GM15510 (cell line): ENCODE data around the gene RHD.
"Not testable (repeated sequence)": the region's sequence is repeated elsewhere in the genome, so short reads cannot be mapped to it uniquely, and the experiment has no call there.

Source experiments
- POLR2A ChIP-seq: IDR thresholded peaks from 3 replicates; pipeline ENCODE4 v1.6.1; 2011; ENCODE audit warnings: borderline replicate concordance; ENCODE audit not compliant: insufficient read length; ENCODE audit errors: extremely low read depth

The RHD gene

DNA sequence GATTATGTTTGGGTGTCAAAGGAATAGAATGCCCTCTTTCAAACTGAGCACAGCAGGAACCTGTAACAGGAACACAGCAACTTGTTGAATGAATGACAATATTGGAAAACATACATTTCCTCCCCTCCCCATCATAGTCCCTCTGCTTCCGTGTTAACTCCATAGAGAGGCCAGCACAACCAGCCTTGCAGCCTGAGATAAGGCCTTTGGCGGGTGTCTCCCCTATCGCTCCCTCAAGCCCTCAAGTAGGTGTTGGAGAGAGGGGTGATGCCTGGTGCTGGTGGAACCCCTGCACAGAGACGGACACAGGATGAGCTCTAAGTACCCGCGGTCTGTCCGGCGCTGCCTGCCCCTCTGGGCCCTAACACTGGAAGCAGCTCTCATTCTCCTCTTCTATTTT is at the start of gene RHD:
TSS of gene RHD (plus strand) at position 272 of the 400 bp plus-strand sequence. CDS start at position 311, 39 bp downstream.
- TF ChIP-seq POLR2A = not testable (repeated sequence)

DNA sequence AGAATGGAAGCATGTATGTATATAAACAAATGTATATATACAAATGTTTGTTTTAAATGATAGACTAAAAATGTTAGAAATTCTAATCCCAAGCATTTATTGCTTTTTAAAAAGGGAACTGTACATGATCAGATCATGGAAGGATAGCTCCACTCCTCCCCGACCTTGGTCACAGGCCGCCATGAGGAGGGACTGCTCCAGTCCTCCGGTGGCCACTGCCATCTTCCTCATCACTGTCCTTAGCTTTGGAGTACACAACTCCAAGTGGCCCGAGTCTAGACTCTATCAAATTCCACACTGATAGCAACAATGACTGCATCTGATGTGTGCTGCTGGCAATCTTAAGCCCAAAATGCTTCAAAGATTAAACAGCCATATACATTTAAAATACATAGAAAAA is 49.7 kb upstream of the RHD start:
- TF ChIP-seq POLR2A = no peak

DNA sequence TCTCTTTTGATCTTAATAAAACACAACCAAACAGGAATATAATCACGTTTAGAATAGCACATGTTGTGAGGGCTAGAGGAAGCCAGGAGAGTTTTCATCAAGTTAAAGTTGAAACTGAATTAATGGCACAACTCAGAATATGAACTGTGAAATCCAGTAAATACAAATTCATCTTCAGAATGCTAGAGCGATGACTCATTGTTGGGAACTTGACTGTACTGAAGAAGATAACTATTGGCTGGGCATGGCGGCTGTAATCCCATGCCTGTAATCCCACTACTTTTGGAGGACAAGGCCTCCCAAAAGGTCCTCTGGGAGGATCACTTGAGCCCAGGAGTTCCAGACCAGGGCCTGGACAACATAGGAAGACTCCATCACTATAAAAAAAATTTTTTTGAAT is 48.8 kb upstream of the RHD start:
- no peak for TF ChIP-seq POLR2A

DNA sequence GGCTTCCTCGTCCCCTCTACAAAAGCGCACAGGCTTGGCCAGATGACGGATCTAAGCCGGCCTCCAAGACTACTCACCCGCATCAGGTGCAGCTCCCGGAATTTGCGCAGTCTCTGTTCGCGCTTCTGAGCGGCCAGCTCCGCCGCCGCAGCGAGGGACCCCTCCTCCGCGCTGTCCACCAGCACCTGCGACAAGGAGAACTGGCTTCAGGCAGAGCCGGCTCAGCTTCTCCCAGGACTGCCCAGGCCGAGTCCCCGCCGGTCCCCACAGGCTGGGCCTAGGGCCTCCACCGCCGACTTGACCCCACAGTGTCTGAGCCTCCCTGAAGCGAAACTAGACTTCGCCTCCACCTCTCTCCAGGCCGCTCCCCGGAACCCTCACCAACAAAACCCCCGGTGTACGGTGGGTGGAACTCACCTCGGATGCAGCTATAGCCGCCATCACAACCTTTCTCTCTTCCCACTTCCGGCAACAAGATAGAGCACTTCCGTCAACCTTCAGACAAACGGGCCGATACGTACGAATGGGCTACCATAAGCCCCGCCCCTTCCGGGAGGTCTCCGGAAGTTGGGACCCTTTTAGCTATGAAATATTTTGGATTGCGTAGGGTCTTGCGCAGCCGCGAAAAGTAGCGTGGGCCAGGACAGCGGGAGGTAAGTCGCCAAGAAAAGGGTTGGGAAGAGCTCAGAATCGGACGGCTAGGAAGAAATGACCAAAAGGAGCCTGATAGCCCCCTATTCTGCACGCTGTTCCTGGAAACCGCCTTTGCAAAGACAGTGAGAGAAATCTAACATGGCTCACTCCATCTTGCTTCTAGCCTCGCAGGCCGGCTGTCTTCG is 40.1 kb upstream of the RHD start, which contains the start of gene SYF2:
TSS of gene SYF2 (minus strand) at position 476 of the 839 bp plus-strand sequence. CDS start at position 441, 35 bp downstream.
- peak; percentile 62 for TF ChIP-seq POLR2A

DNA sequence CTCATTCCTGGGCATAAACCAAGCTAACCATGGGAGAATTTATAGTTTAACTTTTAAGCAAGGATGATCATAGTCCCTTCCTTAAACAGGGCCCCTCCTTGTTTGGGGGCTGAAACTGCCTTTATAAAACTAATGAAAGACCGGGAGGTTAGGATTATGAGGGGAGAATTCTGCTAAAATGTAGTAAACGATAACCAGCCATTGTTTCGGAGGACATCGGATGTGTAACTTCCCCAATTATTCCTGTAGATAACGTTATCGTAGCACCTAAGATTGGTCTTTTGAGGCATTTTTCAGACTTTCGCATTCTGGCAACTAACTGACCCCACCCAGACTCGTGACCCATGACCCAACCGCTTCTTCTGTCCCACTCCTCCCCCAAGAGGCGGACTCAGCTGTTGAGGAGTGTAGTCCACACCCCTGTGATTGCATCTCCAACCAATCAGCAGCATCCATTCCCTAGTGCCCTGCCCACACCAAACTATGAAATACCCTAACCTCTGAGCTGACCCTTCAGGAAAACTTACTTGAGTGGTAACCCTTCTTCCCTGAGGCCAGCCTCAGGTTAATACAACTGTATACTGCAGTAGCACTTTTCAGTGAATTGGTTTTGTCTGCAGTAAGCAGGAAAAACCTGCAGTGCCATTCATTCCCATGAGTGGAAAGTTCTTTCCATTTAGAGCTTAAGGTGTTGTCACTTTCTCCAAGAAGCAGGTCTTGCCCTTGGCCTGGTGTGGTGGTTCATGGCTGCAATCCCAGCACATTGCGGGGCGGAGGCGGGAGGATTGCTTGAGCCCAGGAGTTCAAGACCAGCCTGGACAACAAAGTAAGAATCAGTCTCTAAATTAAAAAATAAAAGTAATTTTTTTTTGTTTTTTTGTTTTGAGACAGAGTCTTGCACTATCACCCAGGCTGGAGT is 39.2 kb upstream of the RHD start:
- peak; percentile 40 for TF ChIP-seq POLR2A

DNA sequence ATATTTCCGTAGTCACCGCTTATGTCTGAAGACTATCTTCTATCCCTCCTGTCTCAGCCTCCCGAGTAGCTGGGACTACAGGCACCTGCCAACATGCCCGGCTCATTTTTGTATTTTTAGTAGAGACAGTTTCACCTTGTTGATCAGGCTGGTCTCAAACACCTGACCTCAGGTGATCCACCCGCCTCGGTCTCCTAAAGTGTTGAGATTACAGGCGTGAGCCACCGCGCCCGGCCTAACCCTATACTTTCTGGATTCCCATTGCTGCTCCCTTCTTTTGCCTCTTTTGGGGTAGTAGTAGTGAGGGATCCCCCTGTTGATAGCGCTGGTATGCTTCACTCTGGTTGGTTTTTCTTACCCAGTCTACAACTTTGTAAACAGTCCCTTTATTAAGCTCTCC is 34.3 kb upstream of the RHD start:
- no peak for TF ChIP-seq POLR2A

DNA sequence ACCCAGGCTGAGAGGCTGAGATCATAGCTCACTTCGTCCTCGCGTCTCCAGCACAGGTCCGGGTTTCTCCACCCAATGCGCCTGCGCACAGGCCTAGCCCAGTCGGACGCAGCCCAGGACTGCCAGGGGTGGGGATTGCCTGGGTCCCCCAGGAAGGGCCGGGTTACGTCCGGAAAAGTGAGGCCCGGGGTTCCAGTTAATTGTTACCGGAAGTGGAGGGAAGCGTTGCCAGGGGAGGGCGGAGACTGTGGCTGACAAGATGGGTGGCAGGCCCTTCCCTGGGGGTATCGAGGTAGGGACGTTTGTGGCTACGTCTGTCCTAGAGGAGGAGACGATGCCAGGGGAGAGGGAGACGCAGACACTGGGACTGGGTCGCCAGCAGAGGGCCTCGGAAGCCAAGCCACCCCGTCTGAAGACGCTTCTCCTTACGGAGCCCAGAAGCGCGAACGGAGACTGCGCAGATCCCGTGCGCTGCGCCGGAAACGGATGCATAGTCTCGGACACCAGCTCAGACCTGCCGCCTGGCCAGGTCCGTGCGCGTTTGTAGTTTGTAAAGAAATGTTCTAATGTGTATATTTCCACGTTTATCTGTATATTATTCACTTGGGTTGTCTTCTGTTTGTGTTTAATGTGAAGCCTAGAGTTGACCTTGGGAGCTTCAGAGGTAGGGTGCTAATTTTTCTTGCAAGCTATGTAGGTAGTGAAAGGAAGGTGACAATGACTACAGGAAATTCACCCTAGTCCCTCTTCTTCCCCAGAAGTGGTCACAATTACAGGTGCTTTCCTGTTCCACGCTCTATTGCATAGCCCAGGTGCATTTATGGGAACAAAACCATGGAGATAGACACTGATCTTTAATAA is 32.4 kb upstream of the RHD start:
- peak; percentile 73 for TF ChIP-seq POLR2A

DNA sequence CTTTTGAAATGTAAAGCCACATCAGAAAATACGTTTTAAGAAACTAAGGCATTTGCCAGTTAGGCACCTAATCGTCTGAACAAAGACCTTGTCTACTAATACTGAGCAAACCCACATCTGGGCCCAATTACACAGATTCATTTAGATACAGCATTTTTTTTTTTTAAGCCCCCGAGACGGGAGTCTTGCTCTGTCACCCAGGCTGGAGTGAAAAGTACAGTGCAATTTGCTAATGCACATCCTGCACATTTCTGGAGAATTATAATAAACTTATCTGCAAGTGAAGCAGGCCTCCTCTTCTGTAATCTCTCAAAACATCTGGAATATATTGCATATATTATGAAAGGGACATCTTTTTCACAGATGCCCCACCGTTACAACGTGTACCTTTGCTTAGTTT is 28.4 kb upstream of the RHD start:
- TF ChIP-seq POLR2A = no peak

DNA sequence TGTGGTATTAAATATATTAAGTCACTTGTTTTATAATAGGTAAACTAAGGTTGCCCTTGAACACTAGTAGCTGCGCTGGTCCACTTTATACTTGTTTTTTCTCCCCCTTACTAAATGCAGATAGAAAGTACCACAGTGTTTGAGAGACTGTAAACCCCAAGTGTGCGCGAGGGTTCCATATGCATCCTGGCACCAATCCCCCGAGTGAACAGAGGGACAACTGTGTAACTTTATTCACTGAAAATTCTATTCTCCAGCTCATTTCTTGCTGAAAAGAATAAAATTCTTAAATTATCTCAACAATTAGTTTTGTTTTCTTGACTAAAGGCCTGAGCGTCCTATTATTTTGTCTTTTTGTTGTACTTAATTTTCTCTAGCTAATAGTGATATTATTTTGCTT is 26.9 kb upstream of the RHD start:
- TF ChIP-seq POLR2A = no peak

DNA sequence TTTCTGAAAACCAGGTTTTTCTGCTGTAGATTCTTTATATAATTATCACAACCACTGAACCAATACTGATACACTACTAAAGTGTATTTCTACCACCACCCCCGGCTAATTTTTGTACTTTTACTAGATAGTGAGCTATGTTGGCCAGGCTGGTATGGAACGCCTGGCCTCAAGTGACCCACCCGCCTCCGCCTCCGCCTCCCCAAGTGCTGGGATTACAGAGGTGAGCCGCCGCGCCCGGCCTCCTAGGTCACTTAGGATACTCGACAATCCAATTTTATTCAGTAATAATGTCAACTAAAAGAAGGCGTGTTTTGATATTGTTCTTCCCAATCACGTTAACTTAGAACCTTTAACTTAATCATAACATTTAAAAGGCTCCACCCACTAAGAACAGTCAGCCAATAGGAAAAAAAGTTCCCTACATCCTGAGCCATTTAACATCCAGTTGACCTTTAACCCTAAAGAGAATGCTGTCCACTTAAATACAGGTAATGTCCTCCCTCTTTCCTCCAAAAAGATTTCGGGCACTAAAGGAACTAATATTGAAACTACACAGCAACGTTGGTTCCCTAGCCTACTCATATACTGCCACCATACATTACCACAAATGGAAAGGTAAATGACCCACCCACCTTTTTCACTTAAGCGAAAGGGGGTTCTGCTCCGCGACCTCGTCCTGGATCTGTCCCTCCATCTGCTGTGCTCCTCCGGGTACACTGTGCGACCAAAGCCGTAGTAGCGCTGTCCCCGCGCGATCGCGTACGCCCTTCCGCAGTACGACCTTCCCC is 26.3 kb upstream of the RHD start:
- TF ChIP-seq POLR2A = no peak

DNA sequence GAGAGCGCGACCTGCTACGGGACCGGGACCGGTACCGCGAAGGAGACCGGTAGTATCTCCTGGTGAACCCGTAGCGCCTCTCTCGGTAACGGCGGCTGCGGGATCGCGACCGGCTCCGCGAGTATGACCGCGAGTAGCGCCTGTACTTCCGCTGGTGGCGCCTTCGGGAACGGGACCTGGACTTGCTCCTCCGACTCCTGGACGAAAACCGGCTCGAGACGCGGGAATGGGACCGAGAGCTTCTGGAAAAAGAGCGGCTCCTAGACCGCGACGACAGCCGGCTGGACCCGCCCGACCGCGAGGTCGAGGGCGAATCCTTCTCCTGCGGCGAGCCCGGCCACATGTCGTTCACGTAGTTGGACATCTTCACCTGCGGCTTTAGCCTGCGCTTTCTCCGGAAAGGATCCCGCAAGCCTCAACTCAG is 25.7 kb upstream of the RHD start:
- no peak for TF ChIP-seq POLR2A

DNA sequence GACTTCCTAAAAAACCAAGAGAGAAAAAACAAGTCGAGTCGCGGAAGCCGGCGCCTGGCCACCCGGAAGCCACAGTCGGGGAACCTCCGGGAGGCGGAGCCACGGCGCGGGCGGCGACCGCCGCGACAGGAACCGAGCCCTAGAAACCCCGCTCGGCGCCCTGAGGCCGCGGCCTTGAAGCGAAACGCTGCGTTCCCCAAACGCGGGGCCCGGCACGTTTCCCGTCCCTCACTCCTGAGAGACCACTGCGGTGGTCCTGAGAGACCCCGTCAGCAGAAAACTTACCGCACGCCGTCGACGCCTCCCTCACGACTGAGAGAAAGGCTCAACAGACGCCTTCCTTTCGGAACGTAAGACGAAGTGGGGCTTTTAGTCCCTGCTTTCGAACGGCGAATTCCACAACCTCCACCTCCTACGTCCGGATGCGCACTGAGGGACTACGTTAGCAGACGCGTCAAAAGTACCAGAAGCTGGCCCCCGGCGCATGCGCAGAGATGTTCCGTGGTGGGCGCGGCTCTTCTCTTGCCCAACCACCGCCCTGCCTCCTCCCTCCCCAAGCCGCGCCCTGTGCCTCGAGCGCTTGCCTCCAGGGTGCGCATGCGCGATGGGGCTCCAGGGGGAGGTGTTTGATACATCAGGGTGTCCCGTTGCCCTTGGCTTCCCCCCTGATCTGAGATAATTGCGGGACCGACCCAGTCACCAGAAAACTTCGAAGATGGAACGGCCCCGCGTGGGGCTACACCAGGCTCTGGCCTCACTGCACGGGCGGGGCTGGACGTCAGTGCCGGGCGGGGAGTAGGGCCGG is 25.1 kb upstream of the RHD start, which contains the start of gene RSRP1:
TSS of gene RSRP1 (minus strand) at position 431 of the 805 bp plus-strand sequence. CDS start 491 bp downstream, outside the sequence.
- peak; percentile 100 for TF ChIP-seq POLR2A
